NCI-H1417 treated with DMSO at 0.1 percent for 48 hours (cell line): ENCODE data around the gene SNED1.

Experiments
- DNase-seq: peaks from one replicate; lab custom pipeline; 2025; lab: John Stamatoyannopoulos, UW

The SNED1 gene

GRCh38 chr2:241006412-241006811, 8.0 kb downstream of the SNED1 start:
- DNase-seq = no peak

DNA sequence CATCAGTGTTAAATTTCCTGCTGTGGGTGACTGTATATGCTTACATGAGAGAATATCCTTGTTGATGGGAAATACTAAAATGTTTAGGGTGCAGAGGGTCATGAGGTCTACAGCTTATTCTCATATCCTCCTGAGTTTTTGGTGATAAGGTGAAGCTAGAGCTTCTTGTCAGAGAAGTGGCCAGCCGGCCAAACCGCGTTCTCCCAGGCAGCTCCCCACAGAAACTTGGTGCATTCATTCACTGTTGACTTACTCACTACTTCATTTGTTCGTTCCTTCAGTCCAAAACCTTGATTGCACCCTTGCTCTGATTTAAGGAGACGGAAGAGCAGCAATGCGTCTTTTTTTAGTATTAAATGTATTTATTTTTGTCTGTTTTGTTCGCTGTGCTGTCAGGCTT, 8.7 kb downstream of the SNED1 start:
- no peak for DNase-seq

GRCh38 chr2:241007880-241008710, 9.7 kb downstream of the SNED1 start:
- DNase-seq = no peak

- DNase-seq = no peak
Measured at GRCh38 chr2:241008711-241009121, 10.3 kb downstream of the SNED1 start.

DNA sequence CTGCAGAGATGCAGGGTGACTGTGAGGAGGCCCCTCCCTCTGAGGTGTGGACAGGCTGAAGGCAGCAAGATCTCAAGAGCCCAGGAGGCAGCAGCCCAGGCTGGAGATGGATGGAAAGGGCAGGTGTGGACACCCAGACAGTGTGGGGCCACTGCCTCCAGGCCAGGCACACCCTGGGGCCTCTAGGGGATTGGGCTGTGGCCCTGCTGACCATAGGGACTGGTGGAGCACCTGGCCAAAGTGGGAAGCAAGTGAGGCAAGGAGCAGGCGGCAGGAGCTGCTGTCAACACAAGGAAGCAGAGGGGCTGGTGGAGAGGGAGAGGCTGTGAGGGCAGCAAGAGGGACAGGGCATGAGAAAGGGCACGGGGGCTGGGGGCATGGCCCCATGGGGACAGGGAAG, 10.8 kb downstream of the SNED1 start:
- no peak for DNase-seq

GRCh38 chr2:241009601-241010530, 11.4 kb downstream of the SNED1 start:
- DNase-seq = no peak

DNA sequence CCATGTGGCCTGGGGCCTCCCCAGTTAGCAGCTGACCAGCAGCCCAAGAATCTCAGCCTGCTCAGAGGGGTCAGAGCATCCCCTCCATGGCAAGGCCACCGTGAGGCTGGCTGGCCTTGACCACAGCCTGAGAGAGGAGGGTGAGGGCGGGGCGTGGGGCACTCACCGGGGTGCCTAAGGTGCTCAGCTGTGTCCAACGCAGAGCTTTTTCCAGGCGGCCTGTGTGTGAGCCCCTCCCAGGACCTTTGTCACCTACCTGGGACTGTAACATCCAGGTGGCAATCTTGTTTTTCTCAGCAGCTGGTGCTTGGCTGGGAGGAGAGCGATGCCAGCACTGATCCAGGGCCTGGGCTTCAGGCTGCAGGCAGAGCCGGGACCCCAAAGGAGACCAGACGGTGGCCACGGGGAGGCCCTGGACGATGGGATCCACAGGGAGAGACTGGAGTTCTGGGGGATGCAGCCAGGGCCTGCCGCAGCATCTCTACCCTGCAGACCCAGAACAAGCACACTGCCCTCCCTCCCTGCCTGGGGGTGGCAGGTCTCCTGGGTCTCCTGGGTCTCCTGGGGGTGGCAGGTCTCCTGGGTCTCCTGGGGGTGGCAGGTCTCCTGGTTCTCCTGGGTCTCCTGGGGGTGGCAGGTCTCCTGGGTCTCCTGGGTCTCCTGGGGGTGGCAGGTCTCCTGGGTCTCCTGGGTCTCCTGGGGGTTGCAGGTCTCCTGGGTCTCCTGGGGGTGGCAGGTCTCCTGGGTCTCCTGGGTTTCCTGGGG, 12.3 kb downstream of the SNED1 start:
- no peak for DNase-seq

GRCh38 chr2:241011296-241011600, 12.8 kb downstream of the SNED1 start:
- no peak for DNase-seq

DNA sequence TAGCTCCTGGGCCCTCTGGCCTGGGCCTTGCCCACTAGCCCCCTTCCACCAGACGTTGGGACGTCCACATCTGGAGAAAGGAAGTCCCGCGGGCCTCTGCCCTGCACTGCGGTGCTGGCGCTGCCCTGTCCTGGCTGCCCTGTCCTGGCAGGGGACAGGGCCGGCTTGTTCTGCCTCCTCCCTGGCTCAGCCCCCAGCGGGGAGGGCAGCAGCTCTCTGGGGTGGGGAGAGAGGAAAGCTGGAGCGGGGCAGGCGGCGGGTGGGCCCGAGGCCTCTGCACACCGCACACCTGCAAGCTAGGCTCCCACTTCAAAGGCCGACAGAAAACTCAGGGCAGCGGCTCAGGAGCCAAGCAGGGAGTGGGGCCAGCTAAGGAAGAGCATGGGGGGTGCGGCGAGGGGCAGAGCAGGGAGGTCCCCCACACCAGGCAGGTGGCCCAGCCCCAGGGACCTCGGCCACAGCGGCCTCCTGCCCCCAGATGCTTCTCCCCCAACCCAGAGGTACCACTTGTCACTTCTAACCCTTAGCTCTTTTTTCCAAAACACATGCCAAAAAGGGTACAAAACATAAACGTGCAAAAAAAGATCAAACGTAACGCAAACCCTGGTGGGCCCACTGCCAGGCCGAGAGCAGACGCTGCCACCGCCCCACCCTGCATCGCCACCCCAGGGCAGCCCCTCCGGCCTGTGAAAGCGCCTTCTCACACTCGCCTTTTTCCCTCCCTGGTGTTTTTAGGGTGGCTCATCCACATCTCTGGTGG, 13.5 kb downstream of the SNED1 start:
- DNase-seq = no peak

DNA sequence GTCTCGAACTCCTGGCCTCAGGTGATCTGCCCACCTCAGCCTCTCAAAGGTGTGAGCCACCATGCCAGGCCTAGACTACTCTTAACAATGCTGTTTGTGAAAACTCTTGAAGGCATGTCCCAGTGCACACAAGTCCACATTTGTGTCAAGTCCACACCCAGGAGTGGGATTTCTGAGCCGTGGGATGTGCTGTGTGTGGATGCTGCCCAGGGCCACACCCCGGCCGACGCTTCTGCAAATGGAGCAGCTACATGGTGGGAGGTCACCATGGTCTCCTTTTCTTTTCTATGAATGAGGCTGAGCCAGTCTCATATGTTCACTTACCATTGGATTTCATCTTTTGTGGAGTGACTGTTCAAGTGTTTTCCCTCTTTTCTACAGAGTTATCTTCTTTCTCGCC, 15.8 kb downstream of the SNED1 start:
- no peak for DNase-seq

DNA sequence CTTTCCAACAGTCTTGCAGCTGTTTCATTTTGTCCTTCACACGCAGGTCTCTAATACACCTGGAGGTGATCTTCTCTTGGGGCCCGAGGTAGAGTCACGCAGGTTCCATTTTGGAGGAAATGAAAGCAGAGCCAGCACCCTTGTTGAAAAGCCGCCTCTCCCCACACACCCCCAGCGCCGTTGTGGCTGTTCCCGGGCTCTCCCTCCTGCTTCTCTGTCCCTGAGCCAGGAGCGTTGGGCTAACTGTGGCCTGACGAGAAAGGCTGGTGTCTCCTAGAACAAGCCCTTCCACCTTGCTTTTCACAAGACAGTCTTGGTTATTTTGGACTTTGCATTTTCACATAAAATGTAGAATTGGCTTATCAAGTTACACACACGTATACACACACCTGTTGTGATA, 16.3 kb downstream of the SNED1 start:
- no peak for DNase-seq

- DNase-seq = no peak
Measured at GRCh38 chr2:241015439-241015838, 17.0 kb downstream of the SNED1 start.

GRCh38 chr2:241017228-241017940, 19.0 kb downstream of the SNED1 start:
- no peak for DNase-seq

- DNase-seq = no peak
Measured at GRCh38 chr2:241018051-241018891, 19.9 kb downstream of the SNED1 start.

- DNase-seq = no peak
Measured at GRCh38 chr2:241019441-241020139, 21.2 kb downstream of the SNED1 start.

- DNase-seq = no peak
Measured at GRCh38 chr2:241020201-241020600, 21.8 kb downstream of the SNED1 start.

DNA sequence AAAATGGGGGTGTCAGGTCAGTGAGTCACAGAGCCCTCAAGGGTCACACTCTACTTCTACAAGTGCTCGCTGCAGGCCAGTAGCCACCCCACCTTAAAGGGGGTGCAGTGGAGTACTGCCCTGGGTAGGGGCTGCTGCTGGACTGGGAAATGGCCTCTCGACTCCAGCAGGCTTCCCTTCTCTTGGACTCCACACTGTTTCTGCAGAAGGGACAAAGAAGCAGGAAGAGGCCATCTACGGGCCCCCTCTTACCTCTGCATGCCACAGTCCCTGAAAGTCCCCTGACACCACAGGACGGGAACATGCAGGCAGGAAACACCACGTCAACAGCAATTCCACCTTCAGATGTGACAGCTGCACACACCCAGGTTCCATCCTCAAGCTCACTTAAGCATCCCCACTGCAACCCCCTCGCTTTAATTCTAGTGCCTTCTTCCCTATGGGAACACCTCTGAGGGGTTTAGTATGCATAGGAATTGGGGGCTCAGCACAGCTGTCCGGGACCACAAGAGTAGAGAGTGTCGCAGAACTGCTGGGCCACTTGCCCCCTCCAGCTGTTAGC, 22.3 kb downstream of the SNED1 start:
- no peak for DNase-seq

DNA sequence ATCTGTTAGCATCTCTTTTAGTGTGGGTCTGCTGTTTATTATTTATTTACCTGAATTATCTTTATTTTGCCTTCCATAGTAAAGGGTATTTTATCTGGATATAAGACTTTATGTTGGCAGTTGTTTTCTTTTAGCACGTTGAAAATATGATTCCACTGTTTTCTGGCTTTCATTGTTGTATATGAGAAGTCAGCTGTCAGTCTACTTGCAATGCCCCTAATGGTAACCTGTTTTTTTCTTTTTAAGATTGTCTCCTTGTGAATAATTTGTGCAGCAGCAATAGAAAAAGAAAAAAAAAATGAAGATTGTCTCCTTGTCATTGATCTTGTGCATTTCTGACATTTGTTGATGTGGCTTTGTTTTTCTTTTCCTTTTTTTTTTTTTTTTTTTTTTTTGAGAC, 27.2 kb downstream of the SNED1 start:
- DNase-seq = no peak
